A549 (cell line): ENCODE data around the gene PPP4R2. TPM values are rescaled to one million over a fixed set of nuclear protein-coding genes. Genes with fewer than 3 reads are reported as not detected.

Experiments
- ATAC-seq, 2 experiments: fragments of 200-7000 bp in 1 of 2; fragments of >200 bp in 1 of 2; cut with Nextera tagmentation in 1 of 2; cut with Tn5 transposase in 1 of 2; 3 replicates each; pipeline versions ENCODE4 v1.8.0 to v1.9.1; 2018 to 2020; ENCODE audit warnings: mild to moderate bottlenecking in 1 of 2, moderate library complexity in 1 of 2
- CTCF ChIA-PET: fragments of 300-600 bp; sonication (Branson Sonifier 250); formaldehyde crosslinking; extraction: SDS; loops from one replicate; lab custom pipeline; 2021; ENCODE audit warnings: antibody characterized with exemption, inconsistent platforms; lab: Yijun Ruan, JAX
- POLR2A ChIA-PET: fragments of 350-600 bp; formaldehyde crosslinking; extraction: SDS; loops from one replicate; lab custom pipeline; 2021; ENCODE audit warnings: antibody characterized with exemption, inconsistent platforms; lab: Yijun Ruan, JAX
- DNase-seq, 2 experiments: peaks; one replicate each; pipeline versions ENCODE4 v3.0.0 to v3.0.0-alpha.2; 2011 to 2016; ENCODE audit warnings: low read depth in 1 of 2, low spot score in 1 of 2
- FAIRE-seq: peaks from 2 replicates; lab custom pipeline; 2011; peaks lifted over from hg19 to GRCh38; lab: Jason Lieb, UNC
- H3K27ac ChIP-seq, 2 experiments: fragments of >200 bp; sonication (Bioruptor Twin); formaldehyde crosslinking; 3 replicates each; pipeline ENCODE4 v1.5.1; 2016 to 2017
- H3K4me1 ChIP-seq: fragments of >200 bp; sonication (Bioruptor Twin); formaldehyde crosslinking; 3 replicates; pipeline ENCODE4 v1.6.1; 2016
- H3K4me2 ChIP-seq: fragments of >200 bp; sonication (Bioruptor Twin); formaldehyde crosslinking; 3 replicates; pipeline ENCODE4 v1.6.1; 2016
- H3K4me3 ChIP-seq: fragments of >200 bp; sonication (Bioruptor Twin); formaldehyde crosslinking; 3 replicates; pipeline ENCODE4 v1.5.1; 2016
- H3K9me3 ChIP-seq: fragments of >200 bp; sonication (Bioruptor Twin); formaldehyde crosslinking; 3 replicates; pipeline ENCODE4 v1.6.1; 2016
- CBX8 ChIP-seq: fragments of 200-600 bp; sonication (generic); IDR thresholded peaks from 2 replicates; pipeline ENCODE4 v1.6.1; 2016
- EHF ChIP-seq: fragments of 250-450 bp; sonication (Bioruptor Pico); IDR thresholded peaks from 2 replicates; pipeline ENCODE4 v1.5.0; 2020; ENCODE audit warnings: mild to moderate bottlenecking
- EHMT2 ChIP-seq: fragments of 200-600 bp; sonication (generic); IDR thresholded peaks from 2 replicates; pipeline ENCODE4 v1.6.1; 2016; ENCODE audit warnings: antibody characterized with exemption, low read depth, mild to moderate bottlenecking, moderate library complexity
- FOSL2 ChIP-seq, 2 experiments: fragments of 450-650 bp in 1 of 2; fragments of >200 bp in 1 of 2; sonication (Bioruptor Twin) in 1 of 2; formaldehyde crosslinking; IDR thresholded peaks; 2 replicates each; pipeline versions ENCODE4 v1.5.0 to v1.6.1; 2016 to 2020; ENCODE audit warnings: mild to moderate bottlenecking in 1 of 2, moderate library complexity in 1 of 2
- HOXB13 ChIP-seq: fragments of 250-450 bp; sonication (Bioruptor Pico); IDR thresholded peaks from 2 replicates; pipeline ENCODE4 v1.5.0; 2020; ENCODE audit warnings: low read depth, mild to moderate bottlenecking, moderate library complexity
- MAZ ChIP-seq: fragments of 150-350 bp; IDR thresholded peaks from 2 replicates; pipeline ENCODE4 v1.6.1; 2014; ENCODE audit warnings: antibody characterized with exemption, low read depth, low read length, borderline replicate concordance
- MYC ChIP-seq: IDR thresholded peaks from 2 replicates; pipeline ENCODE4 v1.6.1; 2012; ENCODE audit warnings: mild to moderate bottlenecking, inconsistent platforms, low read length, improper control_type of control experiment, borderline replicate concordance
- NFE2L2 ChIP-seq: fragments of 150-350 bp; conservative IDR thresholded peaks from 2 replicates; pipeline ENCODE4 v1.6.1; 2014; ENCODE audit warnings: low read length
- PBX3 ChIP-seq: IDR thresholded peaks from 2 replicates; pipeline ENCODE4 v1.6.1; 2012
- RAD21 ChIP-seq, 2 experiments: fragments of >200 bp in 1 of 2; sonication (Bioruptor Twin) in 1 of 2; formaldehyde crosslinking in 1 of 2; IDR thresholded peaks in 1 of 2; conservative IDR thresholded peaks in 1 of 2; 2 replicates in 1 of 2; 3 replicates in 1 of 2; pipeline ENCODE4 v1.6.1; 2012 to 2018; ENCODE audit warnings: inconsistent platforms in 1 of 2
- REST ChIP-seq: fragments of 200-600 bp; sonication (generic); IDR thresholded peaks from 2 replicates; pipeline ENCODE4 v1.6.1; 2016; ENCODE audit warnings: antibody characterized with exemption, mild to moderate bottlenecking, moderate library complexity
- ZNF302 ChIP-seq: fragments of 250-450 bp; sonication (Bioruptor Pico); IDR thresholded peaks from 2 replicates; pipeline ENCODE4 v1.9.0; 2021; ENCODE audit warnings: inconsistent platforms, mild to moderate bottlenecking, moderate library complexity
- ZSCAN20 ChIP-seq: fragments of 250-450 bp; sonication (Bioruptor Pico); IDR thresholded peaks from 2 replicates; pipeline ENCODE4 v1.8.0; 2022; ENCODE audit warnings: mild to moderate bottlenecking, moderate library complexity
- WGBS: methylation state at CpG from one replicate; pipeline ENCODE4 v1.1.6; 2017; ENCODE audit errors: missing lambda C conversion rate; 5-methylcytosine and 5-hydroxymethylcytosine counted together
- polyA plus RNA-seq, 4 experiments: library from polyadenylated mRNA; depleted of rRNA in 3 of 4; stranded (reverse); fragments of >200 nt; fragmentation: RNase III in 1 of 4; extraction: RNeasy Plus Mini Kit Qiagen cat#74134 plus additional on column Dnase treatment in 1 of 4; gene quantifications; 2 replicates in 3 of 4; 3 replicates in 1 of 4; pipeline ENCODE4 v1.2.3, GENCODE V29; 2011 to 2017
- TF ChIP-seq, protein P1 (sequence below): IDR thresholded peaks from 2 replicates; pipeline ENCODE4 v1.6.1; 2012; ENCODE audit warnings: low read depth, borderline replicate concordance
- TF ChIP-seq, protein P2 (sequence below): fragments of 250-450 bp; sonication (Bioruptor Pico); IDR thresholded peaks from 2 replicates; pipeline ENCODE4 v1.5.0; 2021; ENCODE audit warnings: mild to moderate bottlenecking, moderate library complexity, borderline replicate concordance
- TF ChIP-seq, protein P3 (sequence below): fragments of >200 bp; sonication (Bioruptor Twin); formaldehyde crosslinking; IDR thresholded peaks from 3 replicates; pipeline ENCODE4 v1.5.1; 2016

PPP4R2 gene
- polyA plus RNA-seq, 2 of the 4 experiments (the other 2 are of a cell fraction), result 39.3 to 68.4 TPM

- no peak for TF ChIP-seq EHMT2
- no peak for TF ChIP-seq REST
- TF ChIP-seq, protein P1, sequence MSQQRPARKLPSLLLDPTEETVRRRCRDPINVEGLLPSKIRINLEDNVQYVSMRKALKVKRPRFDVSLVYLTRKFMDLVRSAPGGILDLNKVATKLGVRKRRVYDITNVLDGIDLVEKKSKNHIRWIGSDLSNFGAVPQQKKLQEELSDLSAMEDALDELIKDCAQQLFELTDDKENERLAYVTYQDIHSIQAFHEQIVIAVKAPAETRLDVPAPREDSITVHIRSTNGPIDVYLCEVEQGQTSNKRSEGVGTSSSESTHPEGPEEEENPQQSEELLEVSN, result no peak
- TF ChIP-seq ZSCAN20 (CRISPR knock-in tag), result no peak
- no peak for TF ChIP-seq MYC
- TF ChIP-seq, protein P2, sequence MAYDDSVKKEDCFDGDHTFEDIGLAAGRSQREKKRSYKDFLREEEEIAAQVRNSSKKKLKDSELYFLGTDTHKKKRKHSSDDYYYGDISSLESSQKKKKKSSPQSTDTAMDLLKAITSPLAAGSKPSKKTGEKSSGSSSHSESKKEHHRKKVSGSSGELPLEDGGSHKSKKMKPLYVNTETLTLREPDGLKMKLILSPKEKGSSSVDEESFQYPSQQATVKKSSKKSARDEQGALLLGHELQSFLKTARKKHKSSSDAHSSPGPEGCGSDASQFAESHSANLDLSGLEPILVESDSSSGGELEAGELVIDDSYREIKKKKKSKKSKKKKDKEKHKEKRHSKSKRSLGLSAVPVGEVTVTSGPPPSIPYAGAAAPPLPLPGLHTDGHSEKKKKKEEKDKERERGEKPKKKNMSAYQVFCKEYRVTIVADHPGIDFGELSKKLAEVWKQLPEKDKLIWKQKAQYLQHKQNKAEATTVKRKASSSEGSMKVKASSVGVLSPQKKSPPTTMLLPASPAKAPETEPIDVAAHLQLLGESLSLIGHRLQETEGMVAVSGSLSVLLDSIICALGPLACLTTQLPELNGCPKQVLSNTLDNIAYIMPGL (CRISPR knock-in tag), result no peak
- TF ChIP-seq RAD21 (conservative IDR thresholded peaks at IDR 0.05 in 1 of 2, IDR thresholded peaks at IDR 0.05 in 1 of 2), result no peak
- TF ChIP-seq MAZ, result no peak
- TF ChIP-seq, protein P3, sequence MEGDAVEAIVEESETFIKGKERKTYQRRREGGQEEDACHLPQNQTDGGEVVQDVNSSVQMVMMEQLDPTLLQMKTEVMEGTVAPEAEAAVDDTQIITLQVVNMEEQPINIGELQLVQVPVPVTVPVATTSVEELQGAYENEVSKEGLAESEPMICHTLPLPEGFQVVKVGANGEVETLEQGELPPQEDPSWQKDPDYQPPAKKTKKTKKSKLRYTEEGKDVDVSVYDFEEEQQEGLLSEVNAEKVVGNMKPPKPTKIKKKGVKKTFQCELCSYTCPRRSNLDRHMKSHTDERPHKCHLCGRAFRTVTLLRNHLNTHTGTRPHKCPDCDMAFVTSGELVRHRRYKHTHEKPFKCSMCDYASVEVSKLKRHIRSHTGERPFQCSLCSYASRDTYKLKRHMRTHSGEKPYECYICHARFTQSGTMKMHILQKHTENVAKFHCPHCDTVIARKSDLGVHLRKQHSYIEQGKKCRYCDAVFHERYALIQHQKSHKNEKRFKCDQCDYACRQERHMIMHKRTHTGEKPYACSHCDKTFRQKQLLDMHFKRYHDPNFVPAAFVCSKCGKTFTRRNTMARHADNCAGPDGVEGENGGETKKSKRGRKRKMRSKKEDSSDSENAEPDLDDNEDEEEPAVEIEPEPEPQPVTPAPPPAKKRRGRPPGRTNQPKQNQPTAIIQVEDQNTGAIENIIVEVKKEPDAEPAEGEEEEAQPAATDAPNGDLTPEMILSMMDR, result no peak
- no peak for TF ChIP-seq NFE2L2
- no peak for TF ChIP-seq CBX8
- TF ChIP-seq PBX3, result no peak
- TF ChIP-seq HOXB13 (CRISPR knock-in tag), result no peak
- TF ChIP-seq ZNF302 (CRISPR knock-in tag), result no peak
- whole genome bisulfite sequencing, result 91% methylated on average over 1 of the region's 1 CpG
- DNase-seq, result no peak
- FAIRE-seq, result no peak
- Histone ChIP-seq H3K27ac (no peak overlapping the region), H3K9me3 (no peaks in the 10 kb centered on the region), H3K4me2 (no peak overlapping the region), H3K4me1 (no peaks in the 10 kb centered on the region), H3K4me3 (no peak overlapping the region)
- CTCF ChIA-PET, result interaction anchor here (0.5 to 1.9 kb wide), 2 partner anchors 13 to 55 kb away, joined by 3 to 7 read pairs; no protein-coding TSS in a partner anchor
- POLR2A ChIA-PET, result no interaction called here
- ATAC-seq, result no peak
Measured at GRCh38 chr3:73072634-73073033, 76.0 kb downstream of the PPP4R2 start.

- H3K4me1 ChIP-seq, result no peaks in the 10 kb centered on the region
- FAIRE-seq (no peak), ATAC-seq (no peak), DNase-seq (no peak)
- CTCF ChIA-PET, result interaction anchor here (0.5 to 1.9 kb wide), 3 partner anchors 12 to 222 kb away, joined by 3 to 7 read pairs (median 3); no protein-coding TSS in a partner anchor
- no peak overlapping the region for H3K4me2 ChIP-seq
- H3K9me3 ChIP-seq, result no peaks in the 10 kb centered on the region
- TF ChIP-seq HOXB13 (CRISPR knock-in tag) (no peak), FOSL2 (IDR thresholded peaks at IDR 0.05) (no peak), FOSL2 (CRISPR knock-in tag; IDR thresholded peaks at IDR 0.05) (no peak), EHF (no peak)
- POLR2A ChIA-PET, result no interaction called here
- H3K27ac ChIP-seq, result no peak overlapping the region
- 81% methylated on average over 4 of the region's 4 CpGs for WGBS
- no peak overlapping the region for H3K4me3 ChIP-seq
Measured at GRCh38 chr3:73073091-73073707, 76.6 kb downstream of the PPP4R2 start.
